Peyer's patch (tissue), 4 donors: ENCODE data around the gene TOMM6.

ENCODE experiments used
- POLR2A ChIP-seq, 2 donors: fragments of 450-650 bp; IDR thresholded peaks; one replicate each; pipeline ENCODE4 v1.5.1; 2017; ENCODE audit warnings: antibody characterized with exemption in 2 of 2, mild to moderate bottlenecking in 2 of 2, moderate library complexity in 2 of 2
- TF ChIP-seq, protein P1 (sequence below), 6 experiments: fragments of 450-650 bp in 4 of 6; fragments of 200-600 bp in 2 of 6; sonication (generic) in 1 of 6; IDR thresholded peaks; one replicate each; pipeline ENCODE4 v1.5.1; 2017 to 2019; ENCODE audit warnings: antibody characterized with exemption in 6 of 6, mild to moderate bottlenecking in 3 of 6, moderate library complexity in 1 of 6

GRCh38 chr6:41759905-41760579, 27.5 kb upstream of the TOMM6 start:
- TF ChIP-seq, protein P1, sequence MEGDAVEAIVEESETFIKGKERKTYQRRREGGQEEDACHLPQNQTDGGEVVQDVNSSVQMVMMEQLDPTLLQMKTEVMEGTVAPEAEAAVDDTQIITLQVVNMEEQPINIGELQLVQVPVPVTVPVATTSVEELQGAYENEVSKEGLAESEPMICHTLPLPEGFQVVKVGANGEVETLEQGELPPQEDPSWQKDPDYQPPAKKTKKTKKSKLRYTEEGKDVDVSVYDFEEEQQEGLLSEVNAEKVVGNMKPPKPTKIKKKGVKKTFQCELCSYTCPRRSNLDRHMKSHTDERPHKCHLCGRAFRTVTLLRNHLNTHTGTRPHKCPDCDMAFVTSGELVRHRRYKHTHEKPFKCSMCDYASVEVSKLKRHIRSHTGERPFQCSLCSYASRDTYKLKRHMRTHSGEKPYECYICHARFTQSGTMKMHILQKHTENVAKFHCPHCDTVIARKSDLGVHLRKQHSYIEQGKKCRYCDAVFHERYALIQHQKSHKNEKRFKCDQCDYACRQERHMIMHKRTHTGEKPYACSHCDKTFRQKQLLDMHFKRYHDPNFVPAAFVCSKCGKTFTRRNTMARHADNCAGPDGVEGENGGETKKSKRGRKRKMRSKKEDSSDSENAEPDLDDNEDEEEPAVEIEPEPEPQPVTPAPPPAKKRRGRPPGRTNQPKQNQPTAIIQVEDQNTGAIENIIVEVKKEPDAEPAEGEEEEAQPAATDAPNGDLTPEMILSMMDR (IDR thresholded peaks at IDR 0.05): no peak
- no peak for TF ChIP-seq POLR2A (IDR thresholded peaks at IDR 0.05)
